ENCODE data around the gene TUBGCP2.
A peak's percentile ranks its signal among the peaks of the same experiment; 100 is the strongest.
"Not testable (repeated sequence)": the region's sequence is repeated elsewhere in the genome, so short reads cannot be mapped to it uniquely, and the experiment has no call there.

Gene TUBGCP2

DNA sequence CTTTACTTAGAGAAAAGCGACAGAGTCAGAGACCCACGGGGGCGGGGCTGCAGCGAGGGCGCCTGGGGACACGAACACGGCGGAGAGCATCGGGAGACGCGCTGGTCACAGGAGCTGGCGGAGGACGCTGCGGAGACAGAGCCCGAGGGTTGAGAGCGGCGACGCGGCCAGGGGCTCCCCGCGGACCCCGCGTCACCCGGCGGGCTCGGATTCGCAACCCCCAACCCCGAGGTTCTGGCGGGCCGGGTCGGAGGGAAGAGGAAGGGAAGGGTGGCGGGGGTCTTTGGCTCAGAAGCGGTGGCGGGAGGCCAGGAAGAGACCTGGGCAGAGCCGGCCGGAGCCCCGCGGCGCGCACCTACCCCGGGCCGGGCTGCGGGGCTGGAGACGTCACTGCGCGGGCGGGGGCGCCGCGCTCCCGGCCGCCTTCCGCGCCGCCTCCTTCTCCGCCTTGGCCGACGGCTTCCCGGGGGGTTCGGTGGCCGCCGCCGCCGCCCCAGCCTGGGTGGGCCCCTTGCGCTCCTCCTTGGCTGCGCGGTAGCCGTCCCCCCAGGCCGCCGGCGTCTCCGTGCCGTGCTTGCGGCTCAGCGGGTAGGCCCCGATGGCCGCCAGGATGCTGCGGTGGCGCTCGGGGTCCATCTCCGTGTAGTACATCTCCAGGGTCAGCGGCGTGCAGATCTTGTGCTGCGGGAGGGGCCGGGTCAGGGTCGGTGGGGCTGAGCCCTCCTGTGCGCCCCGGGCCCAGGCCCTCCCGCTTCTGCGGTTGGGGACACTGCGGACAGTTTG is 17.0 kb upstream of the TUBGCP2 start:
- H3K4me1 Mint-ChIP-seq = peaks cover 12% of the 10 kb centered on the region
- H3K27me3 Mint-ChIP-seq = peaks cover 15% of the 10 kb centered on the region
- H3K27ac Mint-ChIP-seq = peak overlapping the region; percentile 28
- peak overlapping the region; percentile 89 for H3K4me3 Mint-ChIP-seq
- DNase-seq (ENCODE audit: low spot score in 2 of 2) (no peak), ATAC-seq (ENCODE audit: low read depth) (no peak)
- H3K36me3 Mint-ChIP-seq = no peaks in the 10 kb centered on the region
- H3K9me3 Mint-ChIP-seq = no peaks in the 10 kb centered on the region

DNA sequence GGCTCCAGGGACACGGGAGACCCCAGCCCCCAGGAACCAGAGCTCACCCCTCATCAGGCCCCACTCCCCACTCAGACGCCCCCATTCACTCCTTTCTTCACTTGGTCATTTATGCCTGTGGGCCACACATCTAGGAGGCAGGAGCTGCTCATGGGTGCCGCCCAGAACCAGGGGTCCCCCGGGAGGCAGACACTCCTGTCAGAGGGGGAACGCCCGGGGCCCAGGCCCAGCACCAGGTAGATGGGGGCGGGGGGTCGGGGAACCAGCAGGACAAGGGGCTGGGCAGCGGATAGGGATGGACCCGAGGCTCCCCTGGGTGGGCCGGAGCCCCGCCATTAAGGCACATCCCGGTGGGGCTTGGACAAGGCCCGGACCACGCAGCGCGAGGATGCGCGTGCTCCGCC is 16.2 kb upstream of the TUBGCP2 start:
- DNase-seq (ENCODE audit: low spot score in 2 of 2) (no peak), ATAC-seq (ENCODE audit: low read depth) (peak; percentile 42)
- peak overlapping the region; percentile 28 for H3K27ac Mint-ChIP-seq
- H3K4me3 Mint-ChIP-seq = peak overlapping the region; percentile 89
- H3K9me3 Mint-ChIP-seq = peaks cover 2% of the 10 kb centered on the region
- H3K36me3 Mint-ChIP-seq = peaks cover 2% of the 10 kb centered on the region
- H3K4me1 Mint-ChIP-seq = peaks cover 14% of the 10 kb centered on the region
- peaks cover 19% of the 10 kb centered on the region for H3K27me3 Mint-ChIP-seq

GRCh38 chr10:133324198-133324792 is 15.6 kb upstream of the TUBGCP2 start:
- H3K27ac Mint-ChIP-seq = no peak overlapping the region
- H3K4me3 Mint-ChIP-seq = no peak overlapping the region
- DNase-seq (ENCODE audit: low spot score in 2 of 2) (no peak), ATAC-seq (ENCODE audit: low read depth) (peak; percentile 83)
- H3K27me3 Mint-ChIP-seq = peaks cover 23% of the 10 kb centered on the region
- peaks cover 2% of the 10 kb centered on the region for H3K9me3 Mint-ChIP-seq
- peaks cover 2% of the 10 kb centered on the region for H3K36me3 Mint-ChIP-seq
- H3K4me1 Mint-ChIP-seq = peaks cover 18% of the 10 kb centered on the region

GRCh38 chr10:133322064-133322709 is 13.5 kb upstream of the TUBGCP2 start:
- not testable (repeated sequence) for ATAC-seq (ENCODE audit: low read depth); H3K27ac Mint-ChIP-seq; H3K9me3 Mint-ChIP-seq; DNase-seq (ENCODE audit: low spot score in 2 of 2); H3K4me3 Mint-ChIP-seq; H3K36me3 Mint-ChIP-seq
- Mint-ChIP-seq H3K27me3 (peaks cover 20% of the 10 kb centered on the region), H3K4me1 (peaks cover 18% of the 10 kb centered on the region)

- ATAC-seq (ENCODE audit: low read depth); DNase-seq (ENCODE audit: low spot score in 2 of 2); H3K4me3 Mint-ChIP-seq; H3K36me3 Mint-ChIP-seq; H3K9me3 Mint-ChIP-seq; H3K27ac Mint-ChIP-seq: not testable (repeated sequence)
- Mint-ChIP-seq H3K27me3 (peaks cover 13% of the 10 kb centered on the region), H3K4me1 (peaks cover 12% of the 10 kb centered on the region)
Measured at GRCh38 chr10:133320852-133321422, 12.3 kb upstream of the TUBGCP2 start.

DNA sequence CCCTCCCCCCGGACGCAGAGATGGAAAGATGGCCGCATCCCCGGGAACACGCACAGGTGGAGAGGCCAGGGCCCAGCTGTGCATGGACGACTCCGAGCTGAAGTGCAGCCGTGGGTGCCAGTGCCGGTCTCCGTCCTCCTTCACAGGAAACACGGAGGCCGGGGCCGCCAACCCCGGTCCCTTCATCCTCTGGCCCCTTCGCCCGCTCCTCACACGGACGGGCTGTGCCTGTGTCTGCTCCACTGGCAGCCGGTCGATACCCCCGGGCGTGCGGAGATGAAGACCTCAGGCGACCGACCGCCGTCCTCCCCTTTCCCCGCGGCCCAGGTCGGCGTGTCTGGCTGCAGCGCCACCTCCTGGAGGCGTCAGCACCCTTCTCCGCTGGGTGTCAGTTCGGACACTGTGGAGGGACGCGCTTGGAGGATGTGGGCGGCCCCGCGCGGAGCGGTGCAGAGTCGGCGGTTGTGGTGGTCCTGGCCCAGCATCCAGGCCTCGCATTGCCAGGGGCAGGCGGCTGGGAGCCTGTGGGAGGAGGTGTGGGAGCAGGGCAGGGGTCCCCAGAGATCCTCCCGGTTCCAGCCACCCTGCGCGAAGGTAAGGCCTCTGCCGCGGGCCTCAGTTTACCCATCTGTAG is 9.9 kb upstream of the TUBGCP2 start:
- H3K27me3 Mint-ChIP-seq = peaks cover 11% of the 10 kb centered on the region
- DNase-seq (ENCODE audit: low spot score in 2 of 2) (peak; percentile 65 to 72), ATAC-seq (ENCODE audit: low read depth) (peak; percentile 91)
- H3K36me3 Mint-ChIP-seq = peaks cover 2% of the 10 kb centered on the region
- peak overlapping the region; percentile 25 for H3K4me3 Mint-ChIP-seq
- peaks cover 2% of the 10 kb centered on the region for H3K9me3 Mint-ChIP-seq
- peaks cover 16% of the 10 kb centered on the region for H3K4me1 Mint-ChIP-seq
- no peak overlapping the region for H3K27ac Mint-ChIP-seq

GRCh38 chr10:133316732-133317131 is 8.1 kb upstream of the TUBGCP2 start:
- DNase-seq (ENCODE audit: low spot score in 2 of 2) (no peak), ATAC-seq (ENCODE audit: low read depth) (no peak)
- peaks cover 11% of the 10 kb centered on the region for H3K27me3 Mint-ChIP-seq
- peaks cover 7% of the 10 kb centered on the region for H3K36me3 Mint-ChIP-seq
- H3K27ac Mint-ChIP-seq = no peak overlapping the region
- peaks cover 2% of the 10 kb centered on the region for H3K9me3 Mint-ChIP-seq
- no peak overlapping the region for H3K4me3 Mint-ChIP-seq
- H3K4me1 Mint-ChIP-seq = peaks cover 16% of the 10 kb centered on the region

GRCh38 chr10:133316266-133316665 is 7.6 kb upstream of the TUBGCP2 start:
- Mint-ChIP-seq H3K36me3 (peaks cover 7% of the 10 kb centered on the region), H3K4me3 (peak overlapping the region; percentile 9), H3K27me3 (peaks cover 11% of the 10 kb centered on the region), H3K4me1 (peaks cover 16% of the 10 kb centered on the region), H3K27ac (no peak overlapping the region), H3K9me3 (peaks cover 2% of the 10 kb centered on the region)
- ATAC-seq (ENCODE audit: low read depth) (no peak), DNase-seq (ENCODE audit: low spot score in 2 of 2) (no peak)

GRCh38 chr10:133315847-133316246 is 7.2 kb upstream of the TUBGCP2 start:
- H3K27ac Mint-ChIP-seq = no peak overlapping the region

GRCh38 chr10:133314911-133315310 is 6.2 kb upstream of the TUBGCP2 start:
- Mint-ChIP-seq H3K9me3 (no peaks in the 10 kb centered on the region), H3K4me3 (no peak overlapping the region), H3K27me3 (peaks cover 7% of the 10 kb centered on the region), H3K4me1 (peaks cover 14% of the 10 kb centered on the region), H3K27ac (no peak overlapping the region), H3K36me3 (peaks cover 5% of the 10 kb centered on the region)
- ATAC-seq (ENCODE audit: low read depth) (no peak), DNase-seq (ENCODE audit: low spot score in 2 of 2) (no peak)

More at GRCh38 chr10:133315847-133316246, 7.2 kb upstream of the TUBGCP2 start:
- Mint-ChIP-seq H3K36me3 (peaks cover 7% of the 10 kb centered on the region), H3K27me3 (peaks cover 11% of the 10 kb centered on the region), H3K4me3 (peak overlapping the region; percentile 9), H3K4me1 (peaks cover 16% of the 10 kb centered on the region), H3K9me3 (peaks cover 2% of the 10 kb centered on the region)
- ATAC-seq (ENCODE audit: low read depth) = no peak
- DNase-seq (ENCODE audit: low spot score in 2 of 2) = no peak

GRCh38 chr10:133313192-133313591 is 4.5 kb upstream of the TUBGCP2 start:
- no peaks in the 10 kb centered on the region for H3K27me3 Mint-ChIP-seq
- DNase-seq (ENCODE audit: low spot score in 2 of 2) (no peak), ATAC-seq (ENCODE audit: low read depth) (no peak)
- peaks cover 6% of the 10 kb centered on the region for H3K36me3 Mint-ChIP-seq
- peaks cover 7% of the 10 kb centered on the region for H3K4me1 Mint-ChIP-seq
- H3K4me3 Mint-ChIP-seq = no peak overlapping the region
- H3K27ac Mint-ChIP-seq = no peak overlapping the region
- no peaks in the 10 kb centered on the region for H3K9me3 Mint-ChIP-seq

GRCh38 chr10:133312769-133313145 is 4.1 kb upstream of the TUBGCP2 start:
- Mint-ChIP-seq H3K27ac (no peak overlapping the region), H3K4me3 (no peak overlapping the region), H3K9me3 (no peaks in the 10 kb centered on the region), H3K27me3 (no peaks in the 10 kb centered on the region), H3K4me1 (peaks cover 9% of the 10 kb centered on the region), H3K36me3 (peaks cover 9% of the 10 kb centered on the region)
- DNase-seq (ENCODE audit: low spot score in 2 of 2) = no peak
- no peak for ATAC-seq (ENCODE audit: low read depth)

DNA sequence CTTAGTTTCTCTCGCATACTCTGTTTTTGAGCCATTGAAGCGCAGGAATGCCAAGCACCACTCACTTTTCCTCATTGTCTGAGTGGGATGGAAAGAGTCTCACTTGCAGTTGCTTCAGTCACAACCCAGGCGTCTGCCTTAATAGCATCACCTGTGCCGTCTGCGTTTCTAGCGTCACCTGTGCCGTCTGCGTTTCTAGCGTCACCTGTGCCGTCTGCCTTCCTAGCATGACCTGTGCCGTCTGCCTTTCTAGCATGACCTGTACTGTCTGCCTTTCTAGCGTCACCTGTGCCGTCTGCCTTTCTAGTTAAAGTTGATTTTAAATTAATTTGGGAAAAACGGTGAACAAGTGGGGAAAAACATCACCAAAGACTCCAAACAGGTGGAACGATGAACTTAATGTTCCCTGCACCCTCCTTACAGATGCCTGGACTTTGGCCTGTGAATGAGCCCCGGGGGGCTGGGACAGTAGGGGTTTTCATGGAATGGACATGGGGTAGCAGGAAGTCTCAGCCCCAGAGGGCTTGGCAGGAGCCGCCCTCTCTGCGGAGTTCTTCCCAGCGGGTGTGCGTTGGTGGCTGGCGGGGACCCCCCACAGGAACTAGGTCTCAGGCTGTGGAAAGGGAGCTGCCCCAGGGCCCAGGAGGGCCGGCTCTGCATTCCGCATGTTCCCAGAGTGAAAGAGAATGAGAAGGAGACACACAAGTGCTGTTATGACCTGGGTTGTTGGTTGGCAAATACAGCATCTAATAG is 3.5 kb upstream of the TUBGCP2 start:
- H3K36me3 Mint-ChIP-seq = peaks cover 10% of the 10 kb centered on the region
- no peak overlapping the region for H3K4me3 Mint-ChIP-seq
- no peaks in the 10 kb centered on the region for H3K9me3 Mint-ChIP-seq
- peaks cover 13% of the 10 kb centered on the region for H3K4me1 Mint-ChIP-seq
- no peak overlapping the region for H3K27ac Mint-ChIP-seq
- no peaks in the 10 kb centered on the region for H3K27me3 Mint-ChIP-seq
- DNase-seq (ENCODE audit: low spot score in 2 of 2) (no peak), ATAC-seq (ENCODE audit: low read depth) (no peak)

Measured in memory B cell (primary cell).